ENCODE measurements around the gene CAPZB.

CAPZB gene

DNA sequence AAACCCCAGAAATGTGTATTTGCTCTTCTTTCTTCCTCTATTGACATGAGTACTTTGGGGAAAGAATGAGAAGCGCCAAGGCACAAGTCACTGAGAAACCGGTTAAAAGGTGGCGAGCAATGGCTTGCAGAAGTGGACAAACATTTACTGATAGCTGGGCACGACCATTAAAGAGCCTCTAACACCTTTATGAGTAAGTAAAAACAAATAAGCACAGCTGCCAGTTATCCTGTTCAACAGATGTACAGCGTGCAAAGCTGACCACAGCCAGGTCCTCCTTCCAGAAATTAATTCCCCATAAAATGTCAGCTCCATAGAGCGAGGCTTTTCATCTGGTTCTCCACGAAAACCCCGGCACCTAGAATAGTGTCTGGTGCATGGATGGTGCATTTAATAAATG is 72.7 kb downstream of the CAPZB start:
- Histone ChIP-seq H3K27ac (no peak overlapping the region), H3K36me3 (peaks cover 51% of the 10 kb centered on the region), H3K9me3 (no peaks in the 10 kb centered on the region), H3K4me3 (ENCODE audit: low read depth in 1 of 2, low read length in 1 of 2) (no peak overlapping the region), H3K27me3 (no peaks in the 10 kb centered on the region), H3K4me1 (ENCODE audit: control insufficient read depth in 1 of 2, insufficient read depth in 1 of 2, low read depth in 1 of 2, low read length in 1 of 2) (peaks cover 0 to 7% of the 10 kb centered on the region in 2 experiments)
- TF ChIP-seq, protein P1, sequence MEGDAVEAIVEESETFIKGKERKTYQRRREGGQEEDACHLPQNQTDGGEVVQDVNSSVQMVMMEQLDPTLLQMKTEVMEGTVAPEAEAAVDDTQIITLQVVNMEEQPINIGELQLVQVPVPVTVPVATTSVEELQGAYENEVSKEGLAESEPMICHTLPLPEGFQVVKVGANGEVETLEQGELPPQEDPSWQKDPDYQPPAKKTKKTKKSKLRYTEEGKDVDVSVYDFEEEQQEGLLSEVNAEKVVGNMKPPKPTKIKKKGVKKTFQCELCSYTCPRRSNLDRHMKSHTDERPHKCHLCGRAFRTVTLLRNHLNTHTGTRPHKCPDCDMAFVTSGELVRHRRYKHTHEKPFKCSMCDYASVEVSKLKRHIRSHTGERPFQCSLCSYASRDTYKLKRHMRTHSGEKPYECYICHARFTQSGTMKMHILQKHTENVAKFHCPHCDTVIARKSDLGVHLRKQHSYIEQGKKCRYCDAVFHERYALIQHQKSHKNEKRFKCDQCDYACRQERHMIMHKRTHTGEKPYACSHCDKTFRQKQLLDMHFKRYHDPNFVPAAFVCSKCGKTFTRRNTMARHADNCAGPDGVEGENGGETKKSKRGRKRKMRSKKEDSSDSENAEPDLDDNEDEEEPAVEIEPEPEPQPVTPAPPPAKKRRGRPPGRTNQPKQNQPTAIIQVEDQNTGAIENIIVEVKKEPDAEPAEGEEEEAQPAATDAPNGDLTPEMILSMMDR (IDR thresholded peaks at IDR 0.05) = no peak

DNA sequence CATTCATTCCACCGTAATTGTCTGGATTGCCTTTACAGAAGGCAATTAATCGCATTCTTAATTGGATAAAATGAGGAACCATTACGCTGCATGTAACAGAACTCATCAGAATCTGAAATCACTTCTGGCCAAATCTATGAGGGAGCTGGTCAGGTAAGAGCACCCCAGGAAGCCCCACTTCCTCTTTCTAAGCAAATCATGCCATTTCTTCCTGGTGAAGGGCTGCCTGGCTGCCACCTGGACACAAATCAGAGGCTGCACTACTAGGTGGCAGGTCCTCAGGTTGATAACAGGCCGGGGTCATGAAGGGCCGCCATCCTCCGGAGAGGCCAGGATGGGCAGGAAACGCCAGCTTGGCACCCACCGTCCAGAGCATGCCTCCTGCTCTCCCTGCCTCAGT is 73.7 kb downstream of the CAPZB start:
- H3K36me3 ChIP-seq = peaks cover 44% of the 10 kb centered on the region
- H3K4me1 ChIP-seq (ENCODE audit: control insufficient read depth in 1 of 2, insufficient read depth in 1 of 2, low read depth in 1 of 2, low read length in 1 of 2) = no peaks in the 10 kb centered on the region
- no peaks in the 10 kb centered on the region for H3K9me3 ChIP-seq
- H3K27ac ChIP-seq = peak overlapping the region; percentile 19
- no peak overlapping the region for H3K4me3 ChIP-seq (ENCODE audit: low read depth in 1 of 2, low read length in 1 of 2)
- TF ChIP-seq, protein P1 (IDR thresholded peaks at IDR 0.05) = no peak
- no peaks in the 10 kb centered on the region for H3K27me3 ChIP-seq

DNA sequence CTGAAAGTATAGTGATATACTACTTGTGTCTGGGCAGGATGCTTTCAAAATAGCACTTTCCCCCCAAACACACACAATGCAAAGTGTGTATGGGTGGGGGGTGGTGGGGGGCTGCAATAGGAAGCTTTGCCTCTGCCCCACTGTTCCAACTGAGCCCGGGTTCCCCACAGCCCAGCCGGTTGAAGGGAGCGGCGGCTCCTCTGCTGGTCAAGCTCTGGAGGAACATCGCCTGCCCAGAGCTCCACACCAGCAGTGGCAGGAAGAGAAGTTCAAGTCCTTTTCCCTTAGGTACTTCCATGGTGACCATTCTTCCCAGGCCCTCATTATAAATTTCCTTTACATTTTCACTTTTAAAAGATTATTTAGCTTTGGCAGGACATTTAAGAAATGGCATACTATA is 74.9 kb downstream of the CAPZB start:
- H3K4me1 ChIP-seq (ENCODE audit: control insufficient read depth in 1 of 2, insufficient read depth in 1 of 2, low read depth in 1 of 2, low read length in 1 of 2) = no peaks in the 10 kb centered on the region
- TF ChIP-seq, protein P1 (IDR thresholded peaks at IDR 0.05) = no peak
- no peaks in the 10 kb centered on the region for H3K27me3 ChIP-seq
- no peak overlapping the region for H3K27ac ChIP-seq
- no peak overlapping the region for H3K4me3 ChIP-seq (ENCODE audit: low read depth in 1 of 2, low read length in 1 of 2)
- peaks cover 39% of the 10 kb centered on the region for H3K36me3 ChIP-seq
- no peaks in the 10 kb centered on the region for H3K9me3 ChIP-seq

DNA sequence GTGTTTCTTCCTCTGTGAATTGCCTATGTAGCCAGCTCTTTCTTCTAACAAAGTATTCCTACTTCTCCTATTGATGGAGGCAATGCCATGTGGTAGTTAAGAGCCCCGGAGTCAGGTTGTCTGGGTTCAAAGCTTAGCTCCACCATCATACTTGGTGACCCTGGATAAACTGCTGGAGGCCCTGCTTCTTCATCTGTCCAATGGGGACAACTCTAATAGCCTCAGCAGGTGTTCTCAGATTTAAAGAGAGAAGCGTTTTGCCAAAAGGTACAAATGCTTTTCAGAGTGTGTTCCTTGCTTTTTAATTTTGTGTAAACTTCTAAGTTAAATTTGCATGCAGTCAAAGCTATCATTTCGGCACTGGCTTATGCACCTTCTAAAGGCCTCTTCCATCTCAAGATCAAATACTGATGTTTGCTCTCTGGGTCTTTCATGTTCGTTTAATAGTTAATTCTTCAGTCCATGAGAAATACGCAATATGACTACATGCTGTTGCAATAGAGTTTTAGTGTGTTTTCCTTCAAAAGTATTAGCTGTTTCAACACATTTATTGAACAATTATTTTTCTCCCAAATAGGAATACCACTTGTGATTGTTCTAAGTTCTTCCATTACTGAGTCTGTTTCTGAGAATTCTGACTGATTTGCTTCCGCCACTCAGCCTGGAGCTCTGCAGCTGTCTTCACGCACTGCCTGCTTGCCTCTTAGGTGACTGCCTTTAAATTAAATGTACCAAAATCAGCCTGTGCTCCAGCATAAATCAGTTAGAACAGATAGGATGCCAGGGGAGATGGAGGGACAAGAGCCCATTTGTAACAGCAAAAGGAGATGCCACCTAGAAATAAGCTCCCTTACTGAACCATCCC is 75.6 kb downstream of the CAPZB start:
- TF ChIP-seq, protein P1 (IDR thresholded peaks at IDR 0.05) = no peak
- Histone ChIP-seq H3K27ac (no peak overlapping the region), H3K4me3 (ENCODE audit: low read depth in 1 of 2, low read length in 1 of 2) (no peak overlapping the region), H3K4me1 (ENCODE audit: control insufficient read depth in 1 of 2, insufficient read depth in 1 of 2, low read depth in 1 of 2, low read length in 1 of 2) (no peaks in the 10 kb centered on the region), H3K27me3 (no peaks in the 10 kb centered on the region), H3K9me3 (no peaks in the 10 kb centered on the region), H3K36me3 (peaks cover 34% of the 10 kb centered on the region)

DNA sequence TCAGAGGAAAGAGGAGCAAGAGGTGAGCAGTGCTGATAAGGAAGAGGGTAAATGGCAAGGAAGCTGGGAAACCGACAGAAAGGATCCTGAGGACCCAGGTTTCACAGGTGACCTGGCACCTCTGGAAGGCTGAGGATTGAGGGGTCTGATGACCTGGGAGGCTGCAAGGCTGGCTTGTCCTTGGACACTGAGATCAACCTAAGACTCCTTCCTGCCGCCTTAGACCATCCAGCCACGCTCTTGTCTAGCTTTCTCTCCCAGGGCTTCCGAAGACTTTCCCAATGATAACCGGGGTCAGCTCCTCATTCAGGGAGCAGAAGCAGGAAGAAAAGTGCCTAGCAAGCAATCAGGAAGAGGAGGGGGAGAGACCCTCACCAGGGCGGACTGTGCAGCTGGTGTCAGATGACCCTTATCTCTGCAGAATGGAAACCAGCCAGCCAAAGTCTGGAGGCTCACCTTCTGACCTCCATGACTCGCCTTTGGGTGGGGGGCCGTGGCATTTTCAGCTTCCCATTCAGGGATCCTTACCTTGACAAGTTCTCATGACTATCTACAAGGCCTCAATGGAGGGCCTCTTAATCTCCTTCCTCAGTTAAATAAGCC is 77.7 kb downstream of the CAPZB start:
- H3K9me3 ChIP-seq = no peaks in the 10 kb centered on the region
- H3K4me3 ChIP-seq (ENCODE audit: low read depth in 1 of 2, low read length in 1 of 2) = no peak overlapping the region
- no peaks in the 10 kb centered on the region for H3K4me1 ChIP-seq (ENCODE audit: control insufficient read depth in 1 of 2, insufficient read depth in 1 of 2, low read depth in 1 of 2, low read length in 1 of 2)
- peaks cover 32% of the 10 kb centered on the region for H3K36me3 ChIP-seq
- H3K27ac ChIP-seq = no peak overlapping the region
- no peaks in the 10 kb centered on the region for H3K27me3 ChIP-seq
- TF ChIP-seq, protein P1 (IDR thresholded peaks at IDR 0.05) = no peak

All from neutrophil (primary cell).